PC-3 (cell line): ENCODE results near the gene NTM. TPM values are rescaled to one million over a fixed set of nuclear protein-coding genes. Genes with fewer than 3 reads are reported as not detected.

Source experiments
- ATAC-seq: fragments of 200-7000 bp; cut with Tn5 transposase; 2 replicates; pipeline ENCODE4 v1.9.1; 2020; ENCODE audit warnings: mild to moderate bottlenecking, moderate library complexity
- BruUV-seq: library from RNA; stranded (reverse); fragments of 400-500 nt; replicated peaks from 2 replicates; lab custom pipeline; 2021; lab: Mats Ljungman, UMichigan
- CTCF ChIA-PET: fragments of 300-600 bp; sonication (Branson Sonifier 250); formaldehyde crosslinking; loops from one replicate; lab custom pipeline; 2022; ENCODE audit warnings: antibody characterized with exemption; lab: Charles Lee
- POLR2A ChIA-PET: fragments of 300-600 bp; sonication (Branson Sonifier 250); formaldehyde crosslinking; loops from one replicate; lab custom pipeline; 2022; ENCODE audit warnings: antibody characterized with exemption; ENCODE audit not compliant: unreplicated experiment; lab: Charles Lee
- DNase-seq: peaks from one replicate; pipeline ENCODE4 v3.0.0-alpha.2; 2015
- H2AFZ ChIP-seq: fragments of 300-600 bp; sonication (generic); 2 replicates; pipeline ENCODE4 v1.6.0; 2016; ENCODE audit warnings: antibody characterized with exemption, low read length
- H3F3A ChIP-seq: fragments of 300-600 bp; sonication (generic); one replicate; pipeline ENCODE4 v1.6.0; 2017; ENCODE audit warnings: antibody characterized with exemption, low read length, control low read depth, mild to moderate bottlenecking; ENCODE audit not compliant: unreplicated experiment
- H3K27ac ChIP-seq: fragments of 300-600 bp; sonication (generic); 2 replicates; pipeline ENCODE4 v1.5.1; 2016; ENCODE audit warnings: mild to moderate bottlenecking, low read length
- H3K27me3 ChIP-seq: fragments of 300-600 bp; sonication (generic); 2 replicates; pipeline ENCODE4 v1.6.1; 2016; ENCODE audit warnings: low read length, mixed read lengths
- H3K36me3 ChIP-seq: fragments of 300-600 bp; sonication (generic); 2 replicates; pipeline ENCODE4 v1.6.1; 2016; ENCODE audit warnings: low read depth, mixed run types, low read length, mixed read lengths
- H3K4me1 ChIP-seq: fragments of 300-600 bp; sonication (generic); 2 replicates; pipeline ENCODE4 v1.5.1; 2016; ENCODE audit warnings: low read length; ENCODE audit not compliant: insufficient read depth
- H3K4me2 ChIP-seq: fragments of 300-600 bp; sonication (generic); 2 replicates; pipeline ENCODE4 v1.6.0; 2016; ENCODE audit warnings: low read length
- H3K4me3 ChIP-seq: fragments of 300-600 bp; sonication (generic); 2 replicates; pipeline ENCODE4 v1.5.1; 2016; ENCODE audit warnings: mild to moderate bottlenecking, low read length, mixed read lengths
- H3K79me2 ChIP-seq: fragments of 300-600 bp; sonication (generic); 2 replicates; pipeline ENCODE4 v1.6.1; 2017; ENCODE audit warnings: low read length, mixed read lengths
- H3K9ac ChIP-seq: fragments of 300-600 bp; sonication (generic); 2 replicates; pipeline ENCODE4 v1.6.0; 2016; ENCODE audit warnings: mild to moderate bottlenecking, low read length
- H3K9me2 ChIP-seq: fragments of 300-600 bp; sonication (generic); replicated peaks from 2 replicates; pipeline ENCODE4 v1.6.1; 2016; ENCODE audit warnings: mixed run types, low read length, mixed read lengths
- H3K9me3 ChIP-seq: fragments of 300-600 bp; sonication (generic); 2 replicates; pipeline ENCODE4 v1.6.1; 2016; ENCODE audit warnings: low read length, mixed read lengths
- H4K20me1 ChIP-seq: fragments of 300-600 bp; sonication (generic); 2 replicates; pipeline ENCODE4 v1.6.1; 2016; ENCODE audit warnings: low read length, mixed read lengths
- CTCF ChIP-seq: fragments of 300-600 bp; sonication (generic); conservative IDR thresholded peaks from 2 replicates; pipeline ENCODE4 v1.5.1; 2017; ENCODE audit warnings: antibody characterized with exemption, low read depth, mild to moderate bottlenecking, low read length
- EZH2 ChIP-seq: fragments of 300-600 bp; sonication (generic); IDR thresholded peaks from one replicate; pipeline ENCODE4 v1.6.1; 2017; ENCODE audit warnings: antibody characterized with exemption, mild to moderate bottlenecking, low read length; ENCODE audit not compliant: unreplicated experiment
- EZH2phosphoT487 ChIP-seq: fragments of 300-600 bp; sonication (generic); IDR thresholded peaks from 2 replicates; pipeline ENCODE4 v1.6.1; 2018; ENCODE audit warnings: mild to moderate bottlenecking, antibody characterized with exemption, low read length, borderline replicate concordance
- intact Hi-C: fragments of 100-400 bp; cut with micrococcal nuclease; formaldehyde crosslinking; loops from 2 replicates; pipeline ENCODE4 v1.9.0; 2023
- total RNA-seq: library from RNA; depleted of rRNA; stranded (reverse); fragments of >200 nt; gene quantifications from 2 replicates; pipeline ENCODE4 v1.2.3, GENCODE V29; 2014

Gene NTM
- total RNA-seq, 1 experiment from 2014 or later: not detected

- H3K27me3 ChIP-seq: peaks cover 74% of the 10 kb centered on the region
- no peaks in the 10 kb centered on the region for H3K4me1 ChIP-seq
- BruUV-seq: no TSS peak
- ChIA-PET POLR2A (no interaction called here), CTCF (no interaction called here)
- no peaks in the 10 kb centered on the region for H3K9me2 ChIP-seq
- intact Hi-C loops: no loop called here
- no peaks in the 10 kb centered on the region for H4K20me1 ChIP-seq
- no peaks in the 10 kb centered on the region for H3K79me2 ChIP-seq
- H3F3A ChIP-seq: no peaks in the 10 kb centered on the region
- H3K9ac ChIP-seq: no peak overlapping the region
- no peak for ATAC-seq
- H3K27ac ChIP-seq: no peak overlapping the region
- H2AFZ ChIP-seq: no peak overlapping the region
- no peaks in the 10 kb centered on the region for H3K36me3 ChIP-seq
- H3K9me3 ChIP-seq: no peaks in the 10 kb centered on the region; the same call in 1 of the 2 replicates
- TF ChIP-seq EZH2 (no peak), CTCF (no peak), EZH2phosphoT487 (no peak)
- H3K4me3 ChIP-seq: no peak overlapping the region
- no peak overlapping the region for H3K4me2 ChIP-seq
- DNase-seq: no peak
These were observed 484.9 kb downstream of the NTM start for GRCh38 chr11:131855320-131855719.

- CTCF ChIA-PET: no interaction called here
These were observed 486.8 kb downstream of the NTM start for GRCh38 chr11:131857246-131857645.

More at GRCh38 chr11:131857246-131857645, 486.8 kb downstream of the NTM start:
- intact Hi-C loops: no loop called here
- no peaks in the 10 kb centered on the region for H3K9me2 ChIP-seq
- no peak for DNase-seq
- H2AFZ ChIP-seq: no peak overlapping the region
- no peaks in the 10 kb centered on the region for H3K36me3 ChIP-seq
- no peak overlapping the region for H3K4me2 ChIP-seq
- H3F3A ChIP-seq: no peaks in the 10 kb centered on the region
- no peak overlapping the region for H3K27ac ChIP-seq
- no TSS peak for BruUV-seq
- peaks cover 59% of the 10 kb centered on the region for H3K27me3 ChIP-seq
- POLR2A ChIA-PET: no interaction called here
- H4K20me1 ChIP-seq: no peaks in the 10 kb centered on the region
- ATAC-seq: no peak
- no peak overlapping the region for H3K4me3 ChIP-seq
- H3K4me1 ChIP-seq: no peaks in the 10 kb centered on the region
- no peaks in the 10 kb centered on the region for H3K79me2 ChIP-seq
- H3K9ac ChIP-seq: no peak overlapping the region
- TF ChIP-seq EZH2phosphoT487: no peak
- no peak for TF ChIP-seq EZH2
- no peak for TF ChIP-seq CTCF
- H3K9me3 ChIP-seq: no peaks in the 10 kb centered on the region; the same call in 1 of the 2 replicates
